HG03439 (cell line): ENCODE results near the gene CDKN1A.

Experiments
- ATAC-seq: cut with Tn5 transposase; IDR thresholded peaks from one replicate; pipeline ENCODE4 v1.9.1; 2021; ENCODE audit warnings: mild to moderate bottlenecking, moderate library complexity; ENCODE audit not compliant: unreplicated experiment

CDKN1A gene

DNA sequence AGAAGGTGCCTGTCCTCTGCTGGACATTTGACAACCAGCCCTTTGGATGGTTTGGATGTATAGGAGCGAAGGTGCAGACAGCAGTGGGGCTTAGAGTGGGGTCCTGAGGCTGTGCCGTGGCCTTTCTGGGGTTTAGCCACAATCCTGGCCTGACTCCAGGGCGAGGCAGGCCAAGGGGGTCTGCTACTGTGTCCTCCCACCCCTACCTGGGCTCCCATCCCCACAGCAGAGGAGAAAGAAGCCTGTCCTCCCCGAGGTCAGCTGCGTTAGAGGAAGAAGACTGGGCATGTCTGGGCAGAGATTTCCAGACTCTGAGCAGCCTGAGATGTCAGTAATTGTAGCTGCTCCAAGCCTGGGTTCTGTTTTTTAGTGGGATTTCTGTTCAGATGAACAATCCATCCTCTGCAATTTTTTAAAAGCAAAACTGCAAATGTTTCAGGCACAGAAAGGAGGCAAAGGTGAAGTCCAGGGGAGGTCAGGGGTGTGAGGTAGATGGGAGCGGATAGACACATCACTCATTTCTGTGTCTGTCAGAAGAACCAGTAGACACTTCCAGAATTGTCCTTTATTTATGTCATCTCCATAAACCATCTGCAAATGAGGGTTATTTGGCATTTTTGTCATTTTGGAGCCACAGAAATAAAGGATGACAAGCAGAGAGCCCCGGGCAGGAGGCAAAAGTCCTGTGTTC is 1.3 kb upstream of the CDKN1A start:
- ATAC-seq, result no peak

DNA sequence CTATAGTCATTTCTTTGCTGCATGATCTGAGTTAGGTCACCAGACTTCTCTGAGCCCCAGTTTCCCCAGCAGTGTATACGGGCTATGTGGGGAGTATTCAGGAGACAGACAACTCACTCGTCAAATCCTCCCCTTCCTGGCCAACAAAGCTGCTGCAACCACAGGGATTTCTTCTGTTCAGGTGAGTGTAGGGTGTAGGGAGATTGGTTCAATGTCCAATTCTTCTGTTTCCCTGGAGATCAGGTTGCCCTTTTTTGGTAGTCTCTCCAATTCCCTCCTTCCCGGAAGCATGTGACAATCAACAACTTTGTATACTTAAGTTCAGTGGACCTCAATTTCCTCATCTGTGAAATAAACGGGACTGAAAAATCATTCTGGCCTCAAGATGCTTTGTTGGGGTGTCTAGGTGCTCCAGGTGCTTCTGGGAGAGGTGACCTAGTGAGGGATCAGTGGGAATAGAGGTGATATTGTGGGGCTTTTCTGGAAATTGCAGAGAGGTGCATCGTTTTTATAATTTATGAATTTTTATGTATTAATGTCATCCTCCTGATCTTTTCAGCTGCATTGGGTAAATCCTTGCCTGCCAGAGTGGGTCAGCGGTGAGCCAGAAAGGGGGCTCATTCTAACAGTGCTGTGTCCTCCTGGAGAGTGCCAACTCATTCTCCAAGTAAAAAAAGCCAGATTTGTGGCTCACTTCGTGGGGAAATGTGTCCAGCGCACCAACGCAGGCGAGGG is 594 bp upstream of the CDKN1A start:
- no peak for ATAC-seq

DNA sequence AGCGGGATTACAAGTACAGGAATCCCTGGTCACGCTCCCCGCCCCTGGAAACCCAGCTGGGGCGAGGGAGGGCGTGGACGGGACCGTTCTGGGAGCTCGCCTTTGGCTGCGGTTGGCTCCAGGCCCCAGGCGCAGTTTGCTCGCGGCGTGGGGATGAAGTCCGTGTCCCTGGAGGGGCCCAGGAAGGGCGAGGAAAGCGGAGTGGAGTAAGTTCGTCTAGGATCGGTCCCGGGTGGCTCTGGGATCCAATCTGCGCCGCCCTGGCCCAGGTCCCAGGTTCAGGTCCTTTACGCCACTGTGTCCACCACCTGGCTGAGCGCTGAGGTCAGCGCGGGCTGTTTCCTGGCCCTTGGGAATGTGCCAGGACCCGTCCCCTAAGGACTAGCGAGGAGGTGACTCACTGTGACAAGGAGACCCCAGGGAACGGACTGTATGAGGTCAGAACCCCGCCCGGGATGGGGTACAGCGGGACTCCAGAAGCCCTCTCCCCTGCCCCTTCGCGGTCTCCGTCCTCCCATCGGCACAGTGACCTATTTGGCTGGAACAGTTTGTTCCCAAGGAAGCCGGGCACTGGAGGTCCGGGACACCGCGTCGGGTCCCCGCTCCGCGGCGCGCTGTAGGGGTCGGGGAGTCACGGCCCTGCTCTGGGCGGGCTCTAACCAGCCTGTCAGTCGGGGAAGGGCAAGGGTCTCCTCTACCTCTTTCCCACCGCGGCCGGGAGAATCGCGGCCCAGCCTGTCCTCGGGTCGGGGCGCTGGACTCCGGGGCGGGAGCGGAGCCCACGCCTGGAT is 724 bp downstream of the CDKN1A start:
- ATAC-seq, result no peak

DNA sequence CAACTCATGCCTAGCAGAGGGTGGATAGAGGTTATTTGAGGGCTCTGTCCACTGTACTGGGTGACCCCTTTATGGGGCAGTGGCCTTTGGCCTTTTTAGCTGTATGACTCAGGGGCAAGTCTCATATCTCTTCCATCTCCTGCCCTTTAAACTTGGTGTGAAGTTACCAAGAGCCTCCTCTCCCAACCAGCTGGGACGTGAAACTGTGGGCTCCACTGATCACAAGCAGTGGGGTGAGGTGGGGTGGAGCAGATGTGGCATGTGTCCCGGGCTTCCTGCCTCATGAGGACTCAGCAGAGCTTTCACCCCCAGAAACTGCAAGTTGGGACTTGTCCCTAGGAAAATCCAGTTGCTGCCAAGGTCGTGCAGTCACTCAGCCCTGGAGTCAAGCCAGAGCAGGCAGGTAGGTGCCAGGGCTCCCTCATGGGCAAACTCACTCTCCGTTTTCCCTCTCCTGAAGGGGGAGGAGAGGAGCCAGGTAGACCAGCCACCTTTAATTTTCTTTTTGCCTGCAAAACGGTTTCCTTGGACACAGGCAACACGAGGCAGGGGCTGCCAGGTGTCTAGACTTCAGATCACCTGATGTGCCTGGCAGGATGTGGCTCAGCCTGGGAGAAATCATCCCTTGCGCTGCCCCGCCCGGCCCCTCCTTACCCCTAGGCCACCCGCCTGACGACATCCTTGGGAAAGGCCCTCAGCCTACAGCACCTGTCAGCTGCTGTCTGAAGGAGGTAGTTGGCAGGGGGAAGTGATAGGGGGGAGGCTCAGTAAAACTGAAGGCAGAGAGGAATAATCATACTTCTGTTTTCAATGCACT is 4.0 kb downstream of the CDKN1A start:
- ATAC-seq, result no peak

DNA sequence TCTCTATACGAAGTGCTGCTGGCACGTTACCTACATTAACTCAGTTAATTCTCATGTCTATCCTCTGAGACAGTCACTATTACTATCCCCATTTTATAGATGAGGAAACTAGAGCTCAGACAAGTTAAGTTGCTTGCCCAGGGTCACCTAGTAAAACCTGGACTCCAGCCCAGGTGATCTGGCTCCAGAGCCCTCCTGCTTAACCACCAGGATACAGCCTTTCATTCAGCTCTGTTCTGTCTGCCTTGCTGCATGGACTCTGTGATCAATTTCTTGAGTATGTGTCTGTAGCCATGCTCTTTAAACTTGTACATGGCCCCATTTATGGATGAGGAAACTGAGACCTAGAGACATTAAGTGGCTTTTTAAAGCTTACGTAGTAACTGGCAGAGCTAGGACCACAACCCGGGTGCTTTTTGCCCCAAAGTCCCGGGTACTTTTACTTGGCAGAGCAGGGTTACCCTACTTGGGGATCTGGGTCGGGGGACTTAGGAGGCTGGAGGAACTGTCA is 4.7 kb downstream of the CDKN1A start:
- no peak for ATAC-seq

DNA sequence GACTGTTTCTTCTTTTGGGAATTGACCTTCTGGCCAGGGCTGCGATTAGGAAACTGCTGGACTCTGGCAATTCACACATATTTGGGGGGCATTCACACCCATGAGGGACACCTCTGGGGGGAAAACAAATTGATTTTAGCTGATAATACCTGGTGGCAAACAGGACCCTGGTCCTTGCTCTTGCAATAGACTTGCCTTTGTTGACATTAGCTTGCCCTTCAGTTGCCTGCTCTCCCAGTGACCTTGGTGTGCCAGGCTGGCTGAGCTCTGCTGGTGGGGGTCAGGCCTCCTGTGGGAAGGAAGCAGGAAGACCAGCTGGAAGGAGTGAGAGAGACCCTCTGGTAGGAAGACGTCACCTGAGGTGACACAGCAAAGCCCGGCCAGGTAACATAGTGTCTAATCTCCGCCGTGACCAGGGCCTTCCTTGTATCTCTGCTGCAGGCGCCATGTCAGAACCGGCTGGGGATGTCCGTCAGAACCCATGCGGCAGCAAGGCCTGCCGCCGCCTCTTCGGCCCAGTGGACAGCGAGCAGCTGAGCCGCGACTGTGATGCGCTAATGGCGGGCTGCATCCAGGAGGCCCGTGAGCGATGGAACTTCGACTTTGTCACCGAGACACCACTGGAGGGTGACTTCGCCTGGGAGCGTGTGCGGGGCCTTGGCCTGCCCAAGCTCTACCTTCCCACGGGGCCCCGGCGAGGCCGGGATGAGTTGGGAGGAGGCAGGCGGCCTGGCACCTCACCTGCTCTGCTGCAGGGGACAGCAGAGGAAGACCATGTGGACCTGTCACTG is 5.3 kb downstream of the CDKN1A start:
- no peak for ATAC-seq

DNA sequence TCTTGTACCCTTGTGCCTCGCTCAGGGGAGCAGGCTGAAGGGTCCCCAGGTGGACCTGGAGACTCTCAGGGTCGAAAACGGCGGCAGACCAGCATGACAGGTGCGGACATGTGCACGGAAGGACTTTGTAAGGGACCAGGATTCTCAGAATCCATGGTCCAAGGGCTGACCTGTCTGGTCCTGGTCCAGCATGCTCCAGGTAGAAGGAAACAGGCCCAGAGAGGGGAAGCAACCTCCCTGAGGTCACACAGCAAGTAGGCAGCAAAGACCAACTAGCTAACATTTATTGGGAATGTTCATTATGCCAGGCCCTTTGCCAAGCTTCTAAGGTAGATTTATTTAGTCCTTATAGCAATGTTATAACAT is 5.9 kb downstream of the CDKN1A start:
- no peak for ATAC-seq

DNA sequence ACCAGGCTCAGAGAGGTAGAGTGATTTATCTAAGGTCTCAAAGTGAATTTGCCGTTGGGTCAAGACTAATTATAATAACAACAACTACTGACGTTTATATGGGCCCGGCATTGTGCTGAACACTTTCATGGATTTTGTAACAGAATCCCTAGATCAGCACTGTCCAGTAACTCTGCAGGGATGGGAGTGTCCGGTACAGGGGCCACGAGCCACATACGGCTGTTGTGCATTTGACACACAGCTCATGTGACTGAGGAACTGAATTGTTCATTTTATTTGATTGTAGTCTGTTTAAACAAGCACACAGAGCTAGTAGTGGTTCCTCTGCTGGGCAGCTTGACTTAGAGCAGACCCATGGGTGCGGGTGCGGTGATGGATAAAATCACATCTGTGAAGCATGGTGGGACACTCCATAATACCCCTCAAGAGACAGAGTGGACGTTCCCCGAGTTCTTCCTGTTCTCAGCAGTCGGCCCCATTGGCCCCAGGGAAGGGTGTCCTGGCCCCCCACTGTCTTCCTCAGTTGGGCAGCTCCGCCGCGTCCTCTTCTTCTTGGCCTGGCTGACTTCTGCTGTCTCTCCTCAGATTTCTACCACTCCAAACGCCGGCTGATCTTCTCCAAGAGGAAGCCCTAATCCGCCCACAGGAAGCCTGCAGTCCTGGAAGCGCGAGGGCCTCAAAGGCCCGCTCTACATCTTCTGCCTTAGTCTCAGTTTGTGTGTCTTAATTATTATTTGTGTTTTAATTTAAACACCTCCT is 6.8 kb downstream of the CDKN1A start:
- ATAC-seq, result no peak

DNA sequence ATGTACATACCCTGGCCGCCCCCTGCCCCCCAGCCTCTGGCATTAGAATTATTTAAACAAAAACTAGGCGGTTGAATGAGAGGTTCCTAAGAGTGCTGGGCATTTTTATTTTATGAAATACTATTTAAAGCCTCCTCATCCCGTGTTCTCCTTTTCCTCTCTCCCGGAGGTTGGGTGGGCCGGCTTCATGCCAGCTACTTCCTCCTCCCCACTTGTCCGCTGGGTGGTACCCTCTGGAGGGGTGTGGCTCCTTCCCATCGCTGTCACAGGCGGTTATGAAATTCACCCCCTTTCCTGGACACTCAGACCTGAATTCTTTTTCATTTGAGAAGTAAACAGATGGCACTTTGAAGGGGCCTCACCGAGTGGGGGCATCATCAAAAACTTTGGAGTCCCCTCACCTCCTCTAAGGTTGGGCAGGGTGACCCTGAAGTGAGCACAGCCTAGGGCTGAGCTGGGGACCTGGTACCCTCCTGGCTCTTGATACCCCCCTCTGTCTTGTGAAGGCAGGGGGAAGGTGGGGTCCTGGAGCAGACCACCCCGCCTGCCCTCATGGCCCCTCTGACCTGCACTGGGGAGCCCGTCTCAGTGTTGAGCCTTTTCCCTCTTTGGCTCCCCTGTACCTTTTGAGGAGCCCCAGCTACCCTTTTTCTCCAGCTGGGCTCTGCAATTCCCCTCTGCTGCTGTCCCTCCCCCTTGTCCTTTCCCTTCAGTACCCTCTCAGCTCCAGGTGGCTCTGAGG is 7.6 kb downstream of the CDKN1A start:
- no peak for ATAC-seq

DNA sequence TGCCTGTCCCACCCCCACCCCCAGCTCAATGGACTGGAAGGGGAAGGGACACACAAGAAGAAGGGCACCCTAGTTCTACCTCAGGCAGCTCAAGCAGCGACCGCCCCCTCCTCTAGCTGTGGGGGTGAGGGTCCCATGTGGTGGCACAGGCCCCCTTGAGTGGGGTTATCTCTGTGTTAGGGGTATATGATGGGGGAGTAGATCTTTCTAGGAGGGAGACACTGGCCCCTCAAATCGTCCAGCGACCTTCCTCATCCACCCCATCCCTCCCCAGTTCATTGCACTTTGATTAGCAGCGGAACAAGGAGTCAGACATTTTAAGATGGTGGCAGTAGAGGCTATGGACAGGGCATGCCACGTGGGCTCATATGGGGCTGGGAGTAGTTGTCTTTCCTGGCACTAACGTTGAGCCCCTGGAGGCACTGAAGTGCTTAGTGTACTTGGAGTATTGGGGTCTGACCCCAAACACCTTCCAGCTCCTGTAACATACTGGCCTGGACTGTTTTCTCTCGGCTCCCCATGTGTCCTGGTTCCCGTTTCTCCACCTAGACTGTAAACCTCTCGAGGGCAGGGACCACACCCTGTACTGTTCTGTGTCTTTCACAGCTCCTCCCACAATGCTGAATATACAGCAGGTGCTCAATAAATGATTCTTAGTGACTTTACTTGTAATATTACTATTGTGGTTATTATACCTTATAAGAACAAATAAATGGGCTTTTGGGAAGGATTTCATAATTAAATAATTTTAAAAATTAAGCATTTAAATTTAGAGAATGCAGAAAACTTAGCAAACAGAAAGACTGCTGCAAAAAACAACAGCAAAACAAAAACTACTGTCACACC is 8.4 kb downstream of the CDKN1A start:
- no peak for ATAC-seq

DNA sequence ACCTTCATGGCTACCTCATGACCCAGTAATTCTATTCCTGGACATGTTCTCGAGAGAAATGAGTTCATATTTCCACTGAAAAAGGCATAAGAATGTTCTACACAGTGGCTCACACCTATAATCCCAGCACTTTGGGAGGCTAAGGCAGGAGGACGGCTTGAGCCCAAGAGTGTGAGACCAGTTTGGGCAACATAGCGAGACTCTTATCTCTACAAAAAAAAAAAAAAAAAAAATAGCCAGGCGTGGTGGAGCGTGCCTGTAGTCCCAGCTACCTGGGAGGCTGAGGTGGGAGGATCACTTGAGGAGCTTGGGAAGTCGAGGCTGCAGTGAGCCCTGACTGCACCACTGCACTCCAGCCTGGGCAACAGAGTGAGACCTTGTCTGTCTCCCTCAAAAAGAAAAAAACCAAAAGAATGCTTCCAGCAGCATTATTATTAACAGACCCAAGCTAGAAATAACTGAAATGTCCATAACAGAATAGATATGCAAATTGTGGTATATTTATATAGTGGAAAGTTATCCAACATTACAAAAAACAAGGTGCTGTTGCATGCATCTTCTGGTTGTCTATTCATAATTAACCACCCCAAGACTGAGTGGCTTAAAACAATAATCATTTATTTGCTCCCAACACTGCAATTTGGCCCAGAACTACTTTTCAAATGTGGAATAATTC is 9.7 kb downstream of the CDKN1A start:
- ATAC-seq, result no peak

DNA sequence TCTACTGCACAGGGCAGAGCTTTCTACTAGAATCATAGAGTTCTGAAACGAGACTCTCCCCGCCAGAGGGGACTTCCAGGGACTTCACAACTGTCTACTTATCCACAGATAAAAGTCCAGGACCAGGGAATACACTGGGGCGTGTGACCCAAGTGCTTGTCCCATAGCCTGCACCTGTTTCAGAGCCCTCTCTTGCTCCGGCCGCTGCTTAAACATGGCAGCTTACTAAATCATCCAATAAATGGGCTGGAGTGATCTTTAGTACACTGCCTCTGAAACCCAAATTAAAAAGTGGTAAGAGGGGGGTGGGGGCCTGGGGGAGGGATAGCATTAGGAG is 10.2 kb downstream of the CDKN1A start:
- no peak for ATAC-seq

DNA sequence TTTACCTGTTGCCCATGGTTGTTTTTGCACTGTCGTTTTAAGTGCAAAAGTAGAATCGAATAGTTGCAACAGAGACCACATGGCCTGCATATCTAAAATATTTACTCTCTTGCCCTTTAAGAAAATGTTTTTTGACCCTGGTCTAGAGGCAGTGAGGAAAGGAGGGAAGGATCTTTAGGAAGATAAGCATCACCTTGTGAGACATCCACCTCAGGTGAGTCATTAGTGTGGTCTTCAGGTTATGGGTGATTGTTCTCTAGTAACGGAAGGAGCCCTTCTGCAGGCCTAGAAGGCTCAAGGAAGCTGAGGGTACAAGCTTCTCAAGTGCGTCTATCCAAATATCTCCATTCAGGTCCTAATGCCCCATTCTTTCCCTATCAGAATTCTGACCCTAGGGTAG is 12.5 kb downstream of the CDKN1A start:
- no peak for ATAC-seq

DNA sequence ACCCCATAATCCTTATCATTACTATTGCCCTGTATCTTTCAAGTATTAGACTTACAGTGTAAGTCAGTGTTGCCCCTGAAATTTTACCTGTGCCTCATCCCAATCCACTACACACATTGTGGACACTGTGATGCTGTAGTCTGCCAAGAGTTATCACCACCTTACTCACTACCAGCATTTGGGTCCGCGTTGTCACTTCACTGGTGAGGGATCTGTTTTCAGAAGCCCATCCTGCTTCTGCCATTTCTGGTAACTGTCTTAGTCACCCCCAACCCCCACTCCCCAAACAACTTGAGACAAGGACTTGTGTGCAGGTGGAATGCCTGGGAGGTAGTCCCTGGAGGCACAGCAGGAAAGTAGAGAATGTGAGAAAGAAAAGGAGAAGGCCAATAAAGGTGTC is 13.1 kb downstream of the CDKN1A start:
- no peak for ATAC-seq

DNA sequence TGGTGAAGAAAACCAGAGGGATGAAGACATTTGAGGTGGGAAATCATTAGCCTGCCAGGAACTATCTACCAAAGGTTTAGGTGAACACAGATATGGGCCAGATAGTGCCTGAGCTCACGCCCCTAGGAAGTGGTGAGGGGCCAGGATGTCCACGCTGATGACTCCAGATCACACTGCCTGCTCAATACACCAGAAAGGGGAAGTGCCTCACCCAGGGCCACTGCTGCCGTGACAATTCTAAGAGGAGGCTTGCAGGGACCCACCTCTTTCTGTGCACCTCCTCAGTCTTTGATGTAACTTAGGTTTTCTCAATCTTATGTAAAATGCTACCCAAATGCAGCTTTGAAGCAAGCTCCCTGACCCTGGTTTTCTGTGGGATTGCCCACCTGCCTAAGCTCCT is 13.7 kb downstream of the CDKN1A start:
- ATAC-seq, result no peak

DNA sequence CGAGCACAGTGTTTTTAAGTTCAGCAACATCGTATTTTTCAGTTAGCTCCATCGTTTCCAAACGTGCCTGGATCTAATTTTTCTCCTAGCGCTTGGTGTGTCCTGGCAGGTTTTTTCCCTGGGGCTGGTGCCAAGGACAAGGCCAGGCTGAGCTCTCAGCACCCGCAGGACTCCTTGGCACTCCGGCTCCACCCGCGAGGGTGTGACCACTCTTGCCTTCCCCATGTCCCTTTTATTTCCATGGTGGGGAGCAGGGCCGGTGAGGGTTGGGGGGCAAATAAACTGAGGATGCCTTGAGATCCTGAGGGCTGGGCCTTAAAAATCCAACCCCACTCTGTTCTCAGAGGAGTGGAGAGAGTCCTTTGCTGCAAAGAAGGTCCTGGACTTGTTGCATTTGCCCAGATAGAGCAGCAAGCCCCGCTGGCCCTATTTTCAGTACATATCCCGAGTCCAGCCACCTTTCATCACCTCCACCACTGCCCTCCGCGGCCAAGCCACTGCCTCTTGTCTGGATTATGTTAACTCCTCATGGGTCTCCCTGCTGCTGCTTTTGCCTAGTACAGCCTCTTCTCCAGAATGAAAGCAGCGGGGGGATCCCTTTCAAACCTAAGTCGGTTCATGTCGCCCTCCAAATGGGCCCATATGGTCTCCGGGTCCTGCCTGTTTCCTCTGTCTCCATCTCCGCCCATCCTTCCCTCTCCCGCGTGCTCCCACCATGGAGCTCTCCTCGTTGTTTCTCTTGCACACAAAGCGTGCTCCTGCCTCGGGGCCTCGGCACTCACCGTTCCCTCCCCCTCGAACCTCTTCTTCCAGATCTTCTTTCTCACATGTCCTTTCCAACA is 14.6 kb downstream of the CDKN1A start:
- ATAC-seq, result no peak

DNA sequence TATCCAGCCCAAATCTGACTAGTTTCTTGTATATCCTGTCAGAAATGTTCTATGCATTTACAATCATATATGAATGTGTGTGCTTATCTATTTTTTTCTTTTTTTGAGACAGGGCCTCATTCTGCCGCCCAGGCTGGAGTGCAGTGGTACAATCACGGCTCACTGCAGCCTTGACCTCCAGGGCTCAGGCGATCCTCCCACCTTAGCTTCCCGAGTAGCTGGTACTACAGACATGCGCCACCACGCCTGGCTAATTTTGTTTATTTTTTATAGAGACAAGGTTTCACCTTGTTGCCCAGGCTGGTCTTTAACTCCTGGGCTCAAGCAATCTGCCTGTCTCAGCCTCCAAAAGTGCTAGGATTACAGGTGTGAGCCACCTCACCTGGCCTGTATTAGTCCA is 16.1 kb downstream of the CDKN1A start:
- no peak for ATAC-seq
